Heart right ventricle (tissue), 16 donors: ENCODE data around the gene NDUFAF8. TPM values are rescaled to one million over a fixed set of nuclear protein-coding genes. Genes with fewer than 3 reads are reported as not detected.

Source experiments
- ATAC-seq, 8 donors: fragments of 200-7000 bp; cut with Tn5 transposase; one replicate each; pipeline ENCODE4 v1.9.1; 2020; ENCODE audit warnings: mild to moderate bottlenecking in 8 of 8, moderate library complexity in 8 of 8, moderate number of reproducible peaks in 1 of 8
- DNase-seq, 2 donors: peaks; one replicate each; pipeline ENCODE4 v3.0.0-alpha.2; 2020
- H3K27ac ChIP-seq, 10 donors: fragments of 200-600 bp; sonication (generic) in 2 of 10; one replicate each; pipeline versions ENCODE4 v1.5.0 to v1.8.0; 2020 to 2022; ENCODE audit warnings: mild to moderate bottlenecking in 3 of 10
- H3K27me3 ChIP-seq, 7 donors: fragments of 200-600 bp; one replicate each; pipeline ENCODE4 v1.8.0; 2021 to 2022; ENCODE audit warnings: mild to moderate bottlenecking in 2 of 7
- H3K36me3 ChIP-seq, 9 donors: fragments of 200-600 bp; sonication (generic) in 1 of 9; one replicate each; pipeline versions ENCODE4 v1.5.0 to v1.8.0; 2020 to 2022; ENCODE audit warnings: mild to moderate bottlenecking in 2 of 9
- H3K4me1 ChIP-seq, 9 donors: fragments of 200-600 bp; sonication (generic) in 1 of 9; one replicate each; pipeline versions ENCODE4 v1.5.0 to v1.8.0; 2020 to 2022; ENCODE audit warnings: mild to moderate bottlenecking in 4 of 9
- H3K4me3 ChIP-seq, 10 donors: fragments of 200-600 bp; sonication (generic) in 2 of 10; one replicate each; pipeline versions ENCODE4 v1.5.0 to v1.8.0; 2020 to 2022; ENCODE audit warnings: mild to moderate bottlenecking in 7 of 10, moderate library complexity in 2 of 10
- H3K9me3 ChIP-seq, 11 donors: fragments of 200-600 bp in 10 of 11; sonication (generic) in 2 of 11; one replicate each; pipeline versions ENCODE4 v1.5.0 to v1.8.0; 2013 to 2022; ENCODE audit warnings: mild to moderate bottlenecking in 2 of 11, control low read depth in 1 of 11, moderate library complexity in 1 of 11
- CTCF ChIP-seq, 9 donors: fragments of 200-600 bp; sonication (generic) in 2 of 9; IDR thresholded peaks; one replicate each; pipeline versions ENCODE4 v1.5.0 to v1.8.0; 2021 to 2022; ENCODE audit warnings: antibody characterized with exemption in 9 of 9, mild to moderate bottlenecking in 5 of 9, moderate library complexity in 1 of 9
- WGBS, 2 donors: extraction: QIAGEN DNeasy Blood & Tissue Kit; methylation state at CpG; one replicate each; pipeline ENCODE4 v1.1.7; 2013; ENCODE audit warnings: inconsistent platforms in 1 of 2; 5-methylcytosine and 5-hydroxymethylcytosine counted together
- intact Hi-C, 10 donors: fragments of 100-400 bp; cut with DNase I; formaldehyde crosslinking; loops; one replicate each; pipeline versions ENCODE4 v1.11.1 to v1.14.2; 2022
- polyA plus RNA-seq, 2 donors: library from polyadenylated mRNA; stranded (reverse); fragments of 200-250 nt; gene quantifications; one replicate each; pipeline ENCODE4 v1.2.3, GENCODE V29; 2013
- total RNA-seq, 10 donors: library from RNA; stranded (reverse); fragmentation: NEBNext Ultra II Directional in 3 of 10; extraction: Animal tissue kit (Norgen Biotek cat#: 25700) in 3 of 10; gene quantifications; one replicate each; pipeline versions ENCODE4 v1.2.1 to v1.2.4, GENCODE V29; 2021 to 2023
- donor health status: Arrhythmogenic right ventricular cardiomyopathy.
- donor health status: ischemic (EF 13 %, LVEDD 7.1; RV severe dilation, severe dysfunction).
- donor health status: healthy with polysubstance abuse.
- donor health status: DM: no; HTN: yes; CAD: no.
- donor health status: DM: no; HTN: no; CAD: no.
- donor health status: ischemic (EF 25% LVEDD 6.9; RV normal size, moderate dysfunction).
- donor health status: ischemic (EF 25% LVEDD 5.7; RV mildly dilated, moderate dysfunction).
- donor health status: healthy.
- donor health status: DM: yes; HTN: yes; CAD: no.
- donor health status: Ischemic cardiomyopathy.
- donor health status: ischemic (EF 35%, LVEDD 5.7; RV mildly dilated, moderate dysfunction).
- donor health status: nonischemic (EF 11% LVEDD 7.7; RV severe dilation, severe dysfunction).
- donor health status: DM: yes; HTN: yes; CAD: no.
- donor health status: PGD.
- donor health status: ischemic (EF 29% LVEDD 5.4; RV normal size, mild dysfunction).
- donor health status: nonischemic (EF 23%, LVEDD 6.1; RV moderate dilation, normal function).

NDUFAF8 gene
- total and polyA plus RNA-seq, 12 donors = 41.5 to 74.8 (median 58.9) TPM

- intact Hi-C loops = loop anchor here (1.0 to 10.0 kb wide), 12 partner anchors 141 to 351 kb away; partner anchors contain the start of gene BAHCC1 (in 1 of the 10)
- Histone ChIP-seq H3K27ac (no peak overlapping the region), H3K9me3 (no peaks in the 10 kb centered on the region), H3K4me1 (peaks cover 4 to 24% (median 13%) of the 10 kb centered on the region in 9 donors), H3K27me3 (no peaks in the 10 kb centered on the region), H3K36me3 (peaks cover 0 to 69% (median 7%) of the 10 kb centered on the region in 9 donors), H3K4me3 (no peak overlapping the region)
- 58 to 60% methylated on average over 19 of the region's 19 CpGs for WGBS, 2 donors
- DNase-seq (peak in 1 of 2 donors; percentile 54), ATAC-seq (peak in 5 of 8 donors; percentile 35 to 55 (median 46))
- TF ChIP-seq CTCF (IDR thresholded peaks at IDR 0.05) = peak; percentile 67 to 86 (median 79)
These were observed 14.4 kb downstream of the NDUFAF8 start for GRCh38 chr17:81253358-81254131.

- DNase-seq = peak; percentile 84 to 85
- peak; percentile 20 to 71 (median 59) for TF ChIP-seq CTCF (IDR thresholded peaks at IDR 0.05)
- ATAC-seq = peak; percentile 83 to 93 (median 88)
- intact Hi-C loops = loop anchor here in 9 of 10 donors (1.0 to 10.0 kb wide), 10 partner anchors 37 to 350 kb away; partner anchors contain the start of gene BAHCC1 (in 1 of the 9)
- Histone ChIP-seq H3K9me3 (no peaks in the 10 kb centered on the region), H3K36me3 (peaks cover 0 to 75% (median 21%) of the 10 kb centered on the region in 9 donors), H3K27me3 (no peaks in the 10 kb centered on the region), H3K4me3 (peak overlapping the region in 1 of 10 donors; percentile 5), H3K27ac (peak overlapping the region in 4 of 10 donors; percentile 10 to 41 (median 24)), H3K4me1 (peaks cover 4 to 24% (median 13%) of the 10 kb centered on the region in 9 donors)
- WGBS, 2 donors = 34 to 36% methylated on average over 35 of the region's 35 CpGs
These were observed 16.0 kb downstream of the NDUFAF8 start for GRCh38 chr17:81254955-81255717.

DNA sequence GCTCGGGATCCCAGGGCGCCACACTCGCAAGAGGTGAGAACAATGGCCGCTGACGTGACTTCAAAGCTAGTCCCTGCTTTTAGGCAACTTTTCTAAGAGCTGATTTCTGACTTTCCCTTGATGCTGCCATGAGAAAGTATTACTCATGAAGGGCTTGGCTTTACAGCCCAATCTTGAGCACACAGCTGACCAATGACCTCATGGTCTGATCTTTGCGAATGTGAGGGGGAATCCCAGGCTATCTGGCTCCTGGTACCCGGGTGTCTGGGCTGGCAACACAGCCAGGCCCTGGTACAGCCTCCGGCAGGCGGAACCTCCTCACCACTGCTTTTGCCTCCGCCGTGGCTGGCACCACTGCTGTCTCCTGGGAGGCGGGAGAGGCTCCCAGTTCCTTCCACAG is 17.5 kb downstream of the NDUFAF8 start:
- no peak for ATAC-seq
- H3K27me3 ChIP-seq = no peaks in the 10 kb centered on the region
- intact Hi-C loops = loop anchor here in 6 of 10 donors (5.0 to 10.0 kb wide), 4 partner anchors 36 to 348 kb away; partner anchors contain the start of gene BAHCC1 (in 1 of the 6)

More for the DNA sequence above, 17.5 kb downstream of the NDUFAF8 start:
- no peaks in the 10 kb centered on the region for H3K9me3 ChIP-seq
- H3K27ac ChIP-seq = peak overlapping the region in 1 of 10 donors; percentile 20
- no peak overlapping the region for H3K4me3 ChIP-seq
- 80 to 86% methylated on average over 12 of the region's 12 CpGs for WGBS, 2 donors
- DNase-seq = peak in 1 of 2 donors; percentile 5
- no peak for TF ChIP-seq CTCF (IDR thresholded peaks at IDR 0.05)
- H3K36me3 ChIP-seq = peaks cover 0 to 75% (median 21%) of the 10 kb centered on the region in 9 donors
- peaks cover 4 to 24% (median 13%) of the 10 kb centered on the region in 9 donors for H3K4me1 ChIP-seq
